ENCODE measurements around the gene TRIM66.

GRCh38 chr11:8674859-8675258 lies 7.6 kb downstream of the TRIM66 start:
- TF ChIP-seq, protein P1, sequence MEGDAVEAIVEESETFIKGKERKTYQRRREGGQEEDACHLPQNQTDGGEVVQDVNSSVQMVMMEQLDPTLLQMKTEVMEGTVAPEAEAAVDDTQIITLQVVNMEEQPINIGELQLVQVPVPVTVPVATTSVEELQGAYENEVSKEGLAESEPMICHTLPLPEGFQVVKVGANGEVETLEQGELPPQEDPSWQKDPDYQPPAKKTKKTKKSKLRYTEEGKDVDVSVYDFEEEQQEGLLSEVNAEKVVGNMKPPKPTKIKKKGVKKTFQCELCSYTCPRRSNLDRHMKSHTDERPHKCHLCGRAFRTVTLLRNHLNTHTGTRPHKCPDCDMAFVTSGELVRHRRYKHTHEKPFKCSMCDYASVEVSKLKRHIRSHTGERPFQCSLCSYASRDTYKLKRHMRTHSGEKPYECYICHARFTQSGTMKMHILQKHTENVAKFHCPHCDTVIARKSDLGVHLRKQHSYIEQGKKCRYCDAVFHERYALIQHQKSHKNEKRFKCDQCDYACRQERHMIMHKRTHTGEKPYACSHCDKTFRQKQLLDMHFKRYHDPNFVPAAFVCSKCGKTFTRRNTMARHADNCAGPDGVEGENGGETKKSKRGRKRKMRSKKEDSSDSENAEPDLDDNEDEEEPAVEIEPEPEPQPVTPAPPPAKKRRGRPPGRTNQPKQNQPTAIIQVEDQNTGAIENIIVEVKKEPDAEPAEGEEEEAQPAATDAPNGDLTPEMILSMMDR (IDR thresholded peaks at IDR 0.05), result no peak
- no peak for TF ChIP-seq ZFX (IDR thresholded peaks at IDR 0.05; ENCODE audit: borderline replicate concordance)

Measured in 22Rv1 (cell line).